Keratinocyte (primary cell): ENCODE results near the gene GRM7. TPM values are rescaled to one million over a fixed set of nuclear protein-coding genes. Genes with fewer than 3 reads are reported as not detected.

Source experiments
- DNase-seq: peaks from one replicate; pipeline ENCODE4 v3.0.0-alpha.2; 2011; ENCODE audit warnings: low read depth, missing footprints, low spot score
- FAIRE-seq: peaks from 2 replicates; lab custom pipeline; 2011; peaks lifted over from hg19 to GRCh38; lab: Jason Lieb, UNC
- H2AFZ ChIP-seq: 2 replicates; pipeline ENCODE4 v1.6.0; 2012; ENCODE audit warnings: low read length, control low read depth, inconsistent platforms; ENCODE audit not compliant: control insufficient read depth
- H3K27ac ChIP-seq: 2 replicates; pipeline ENCODE4 v1.5.1; 2011; ENCODE audit warnings: low read length; ENCODE audit not compliant: control insufficient read depth, insufficient read depth
- H3K27me3 ChIP-seq: 3 replicates; pipeline ENCODE4 v1.6.0; 2011; ENCODE audit warnings: low read length; ENCODE audit not compliant: control insufficient read depth, insufficient read depth; ENCODE audit errors: extremely low read depth
- H3K36me3 ChIP-seq, 2 experiments: 2 replicates in 1 of 2; 3 replicates in 1 of 2; pipeline ENCODE4 v1.5.1; 2011; ENCODE audit warnings: low read length in 2 of 2, mild to moderate bottlenecking in 1 of 2; ENCODE audit not compliant: control insufficient read depth in 2 of 2, insufficient read depth in 2 of 2; ENCODE audit errors: extremely low read depth in 1 of 2
- H3K4me1 ChIP-seq: 3 replicates; pipeline ENCODE4 v1.5.1; 2011; ENCODE audit warnings: low read length; ENCODE audit not compliant: control insufficient read depth, insufficient read depth; ENCODE audit errors: extremely low read depth
- H3K4me2 ChIP-seq: 3 replicates; pipeline ENCODE4 v1.6.0; 2011; ENCODE audit warnings: low read depth, low read length; ENCODE audit not compliant: control insufficient read depth, insufficient read depth; ENCODE audit errors: extremely low read depth
- H3K4me3 ChIP-seq, 3 experiments: fragments of 200-600 bp in 1 of 3; sonication (generic) in 1 of 3; 2 replicates in 2 of 3; 3 replicates in 1 of 3; pipeline ENCODE4 v1.5.1; 2011 to 2016; ENCODE audit warnings: low read length in 3 of 3, mild to moderate bottlenecking in 3 of 3, control low read depth in 2 of 3, inconsistent platforms in 1 of 3, low read depth in 1 of 3, mixed read lengths in 1 of 3, mixed run types in 1 of 3, moderate library complexity in 1 of 3; ENCODE audit not compliant: control insufficient read depth in 2 of 3, insufficient read depth in 2 of 3; ENCODE audit errors: extremely low read depth in 1 of 3
- H3K79me2 ChIP-seq: 2 replicates; pipeline ENCODE4 v1.6.0; 2012; ENCODE audit warnings: low read length; ENCODE audit not compliant: control insufficient read depth, insufficient read depth
- H3K9ac ChIP-seq: 3 replicates; pipeline ENCODE4 v1.6.0; 2011; ENCODE audit warnings: low read length; ENCODE audit not compliant: control insufficient read depth, insufficient read depth; ENCODE audit errors: extremely low read depth
- H3K9me1 ChIP-seq: 3 replicates; pipeline ENCODE4 v1.6.0; 2011; ENCODE audit warnings: low read length; ENCODE audit not compliant: control insufficient read depth, insufficient read depth; ENCODE audit errors: extremely low read depth
- H3K9me3 ChIP-seq: 2 replicates; pipeline ENCODE4 v1.5.1; 2012; ENCODE audit warnings: low read depth, low read length; ENCODE audit not compliant: control insufficient read depth
- H4K20me1 ChIP-seq: 3 replicates; pipeline ENCODE4 v1.6.0; 2011; ENCODE audit warnings: low read length; ENCODE audit not compliant: control insufficient read depth, insufficient read depth; ENCODE audit errors: extremely low read depth
- EZH2 ChIP-seq: IDR thresholded peaks from one replicate; pipeline ENCODE4 v1.6.1; 2012; ENCODE audit warnings: inconsistent platforms, mild to moderate bottlenecking, low read length, moderate library complexity
- dilution Hi-C: fragments of 300-500 bp; cut with MboI; formaldehyde crosslinking; loops from one replicate; pipeline ENCODE4 v1.7.0; 2020; ENCODE audit warnings: low sequenced_read_pairs; ENCODE audit not compliant: extremely low pct_ligation_motif_present
- polyA plus RNA-seq, 5 experiments: library from polyadenylated mRNA; depleted of rRNA in 3 of 5; stranded (reverse) in 3 of 5; stranded (forward) in 1 of 5; unstranded in 1 of 5; fragments of >200 nt; gene quantifications; 1 replicate in 1 of 5; 2 replicates in 3 of 5; 3 replicates in 1 of 5; pipeline versions ENCODE4 v1.2.1 to v1.2.3, GENCODE V29; 2011 to 2012; ENCODE audit warnings: missing spikeins in 2 of 5, low read depth in 1 of 5, low replicate concordance in 1 of 5
- TF ChIP-seq, protein P1 (sequence below), 3 experiments: IDR thresholded peaks in 1 of 3; conservative IDR thresholded peaks in 1 of 3; optimal IDR thresholded peaks in 1 of 3; 2 replicates in 2 of 3; 3 replicates in 1 of 3; pipeline versions ENCODE3 to v1.5.1; 2011; ENCODE audit warnings: low read length in 3 of 3, mild to moderate bottlenecking in 3 of 3, moderate library complexity in 2 of 3, control low read depth in 1 of 3, inconsistent platforms in 1 of 3; ENCODE audit not compliant: insufficient read depth in 2 of 3; ENCODE audit errors: extremely low read depth in 1 of 3

GRM7 gene
- polyA plus RNA-seq, 1 donor (not counting 4 experiments of a cell fraction or from before 2014, with no cell fraction given) = not detected

DNA sequence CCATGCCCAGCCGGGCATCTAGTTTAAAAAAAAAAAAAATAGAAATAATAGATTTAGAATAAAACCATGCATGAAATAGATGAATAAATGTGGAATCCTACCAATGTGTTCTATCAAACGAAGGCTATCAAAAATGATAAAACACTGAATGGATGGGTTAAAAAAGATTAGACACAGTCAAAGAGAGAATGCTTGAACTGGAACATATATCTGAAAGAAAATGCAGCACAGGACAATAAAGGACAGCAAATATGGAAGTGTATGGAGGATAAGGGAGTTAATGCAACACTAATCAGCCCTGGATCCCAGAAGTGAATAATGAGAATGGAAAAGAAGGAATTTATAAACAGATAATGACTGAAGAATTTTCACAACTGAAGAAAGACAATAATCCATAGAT, 571.7 kb downstream of the GRM7 start:
- no peaks in the 10 kb centered on the region for H3K9me1 ChIP-seq
- no peaks in the 10 kb centered on the region for H3K79me2 ChIP-seq
- H3K9ac ChIP-seq = no peak overlapping the region
- no peaks in the 10 kb centered on the region for H3K27me3 ChIP-seq
- no peak overlapping the region for H3K27ac ChIP-seq
- FAIRE-seq (no peak), DNase-seq (no peak)
- H4K20me1 ChIP-seq = no peaks in the 10 kb centered on the region
- no peak overlapping the region for H3K4me3 ChIP-seq
- dilution Hi-C loops = no loop called here
- H2AFZ ChIP-seq = no peak overlapping the region
- H3K4me2 ChIP-seq = no peak overlapping the region
- H3K4me1 ChIP-seq = no peaks in the 10 kb centered on the region
- H3K9me3 ChIP-seq = no peaks in the 10 kb centered on the region
- H3K36me3 ChIP-seq = no peaks in the 10 kb centered on the region
- TF ChIP-seq, protein P1, sequence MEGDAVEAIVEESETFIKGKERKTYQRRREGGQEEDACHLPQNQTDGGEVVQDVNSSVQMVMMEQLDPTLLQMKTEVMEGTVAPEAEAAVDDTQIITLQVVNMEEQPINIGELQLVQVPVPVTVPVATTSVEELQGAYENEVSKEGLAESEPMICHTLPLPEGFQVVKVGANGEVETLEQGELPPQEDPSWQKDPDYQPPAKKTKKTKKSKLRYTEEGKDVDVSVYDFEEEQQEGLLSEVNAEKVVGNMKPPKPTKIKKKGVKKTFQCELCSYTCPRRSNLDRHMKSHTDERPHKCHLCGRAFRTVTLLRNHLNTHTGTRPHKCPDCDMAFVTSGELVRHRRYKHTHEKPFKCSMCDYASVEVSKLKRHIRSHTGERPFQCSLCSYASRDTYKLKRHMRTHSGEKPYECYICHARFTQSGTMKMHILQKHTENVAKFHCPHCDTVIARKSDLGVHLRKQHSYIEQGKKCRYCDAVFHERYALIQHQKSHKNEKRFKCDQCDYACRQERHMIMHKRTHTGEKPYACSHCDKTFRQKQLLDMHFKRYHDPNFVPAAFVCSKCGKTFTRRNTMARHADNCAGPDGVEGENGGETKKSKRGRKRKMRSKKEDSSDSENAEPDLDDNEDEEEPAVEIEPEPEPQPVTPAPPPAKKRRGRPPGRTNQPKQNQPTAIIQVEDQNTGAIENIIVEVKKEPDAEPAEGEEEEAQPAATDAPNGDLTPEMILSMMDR (optimal IDR thresholded peaks at IDR 0.05 in 1 of 3, IDR thresholded peaks at IDR 0.05 in 1 of 3, conservative IDR thresholded peaks at IDR 0.05 in 1 of 3; ENCODE audit: extremely low read depth in 1 of 3, insufficient read depth in 2 of 3, low read length in 3 of 3) = no peak
- no peak for TF ChIP-seq EZH2

DNA sequence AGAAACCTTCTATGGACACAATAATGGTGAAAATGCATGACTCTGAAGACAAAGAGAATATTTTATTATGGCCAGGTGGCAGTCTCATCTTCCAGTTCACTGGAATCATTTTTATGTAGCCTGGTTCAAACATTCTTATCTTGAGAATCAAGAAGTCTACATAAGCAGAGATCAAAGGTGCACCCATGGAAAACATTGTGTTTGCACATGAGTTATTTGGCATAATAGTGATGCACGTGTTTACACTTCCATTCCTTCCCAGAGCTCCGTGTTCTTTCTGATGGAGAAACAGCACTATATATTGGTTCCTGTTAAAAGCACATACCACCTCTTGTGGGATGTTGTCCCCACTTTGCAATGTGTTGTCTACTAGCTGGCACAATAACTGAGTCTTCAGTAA, 572.2 kb downstream of the GRM7 start:
- H3K9ac ChIP-seq = no peak overlapping the region
- dilution Hi-C loops = no loop called here
- no peak overlapping the region for H3K4me2 ChIP-seq

More for the DNA sequence above, 572.2 kb downstream of the GRM7 start:
- Histone ChIP-seq H3K27me3 (no peaks in the 10 kb centered on the region), H3K4me3 (no peak overlapping the region), H3K9me3 (no peaks in the 10 kb centered on the region), H3K4me1 (no peaks in the 10 kb centered on the region), H3K9me1 (no peaks in the 10 kb centered on the region), H3K79me2 (no peaks in the 10 kb centered on the region), H3K36me3 (no peaks in the 10 kb centered on the region), H4K20me1 (no peaks in the 10 kb centered on the region), H3K27ac (no peak overlapping the region), H2AFZ (no peak overlapping the region)
- TF ChIP-seq EZH2 = no peak
- TF ChIP-seq, protein P1 (optimal IDR thresholded peaks at IDR 0.05 in 1 of 3, IDR thresholded peaks at IDR 0.05 in 1 of 3, conservative IDR thresholded peaks at IDR 0.05 in 1 of 3; ENCODE audit: extremely low read depth in 1 of 3, insufficient read depth in 2 of 3, low read length in 3 of 3) = no peak
- no peak for DNase-seq
- FAIRE-seq = no peak
